ENCODE data around the gene CBFA2T2. TPM values are rescaled to one million over a fixed set of nuclear protein-coding genes. Genes with fewer than 3 reads are reported as not detected.
"Not testable (repeated sequence)": the region's sequence is repeated elsewhere in the genome, so short reads cannot be mapped to it uniquely, and the experiment has no call there.

Gene CBFA2T2
- total RNA-seq, 6 donors from 2014 or later, result 10.0 to 35.6 (median 16.2) TPM

DNA sequence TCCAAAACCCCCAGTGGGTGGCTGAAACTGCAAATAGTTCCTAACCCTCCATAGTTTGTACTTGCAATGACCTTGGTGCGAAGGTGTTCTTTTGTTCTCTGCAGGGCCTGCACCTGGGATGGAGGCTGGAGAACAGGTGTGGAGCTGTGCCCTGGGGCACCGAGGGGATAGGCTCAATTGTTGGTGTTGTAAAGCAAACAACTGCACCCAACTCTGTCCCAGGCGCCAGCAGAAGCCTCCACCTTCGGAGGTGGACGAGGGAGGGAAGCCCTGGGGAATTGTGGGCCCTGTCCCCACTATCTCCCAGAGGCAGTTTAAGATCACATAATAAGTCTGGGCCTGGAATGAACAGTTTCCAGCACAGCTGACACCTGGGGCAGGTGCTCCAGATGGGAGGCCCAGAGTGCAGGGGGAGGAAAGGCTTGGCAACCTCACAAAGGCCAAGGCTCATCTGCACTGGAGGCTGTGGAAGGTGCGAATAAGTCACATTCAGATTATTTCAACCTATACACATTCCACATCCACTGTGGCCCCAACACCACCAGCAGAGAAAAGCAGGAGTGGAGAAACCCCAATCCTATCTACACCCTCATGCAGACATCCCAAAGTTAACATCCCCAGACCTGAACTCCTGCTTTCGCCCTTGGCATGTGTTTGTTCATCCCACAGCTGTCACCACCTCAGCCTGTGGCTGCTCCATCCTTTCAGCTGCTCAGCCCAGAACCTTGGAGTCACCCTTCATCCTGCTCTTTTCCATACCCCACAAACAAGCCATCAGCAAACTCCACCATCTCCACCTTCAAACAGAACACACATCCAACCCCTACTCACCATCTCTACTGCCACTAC is 12.3 kb upstream of the CBFA2T2 start:
- Histone ChIP-seq H3K27ac (no peak overlapping the region), H3K27me3 (peaks cover 0 to 4% (median 0%) of the 10 kb centered on the region in 4 donors), H3K36me3 (no peaks in the 10 kb centered on the region), H3K9me3 (no peaks in the 10 kb centered on the region), H3K4me1 (peaks cover 0 to 6% (median 2%) of the 10 kb centered on the region in 4 donors), H3K4me3 (no peak overlapping the region)
- TF ChIP-seq, protein P1, sequence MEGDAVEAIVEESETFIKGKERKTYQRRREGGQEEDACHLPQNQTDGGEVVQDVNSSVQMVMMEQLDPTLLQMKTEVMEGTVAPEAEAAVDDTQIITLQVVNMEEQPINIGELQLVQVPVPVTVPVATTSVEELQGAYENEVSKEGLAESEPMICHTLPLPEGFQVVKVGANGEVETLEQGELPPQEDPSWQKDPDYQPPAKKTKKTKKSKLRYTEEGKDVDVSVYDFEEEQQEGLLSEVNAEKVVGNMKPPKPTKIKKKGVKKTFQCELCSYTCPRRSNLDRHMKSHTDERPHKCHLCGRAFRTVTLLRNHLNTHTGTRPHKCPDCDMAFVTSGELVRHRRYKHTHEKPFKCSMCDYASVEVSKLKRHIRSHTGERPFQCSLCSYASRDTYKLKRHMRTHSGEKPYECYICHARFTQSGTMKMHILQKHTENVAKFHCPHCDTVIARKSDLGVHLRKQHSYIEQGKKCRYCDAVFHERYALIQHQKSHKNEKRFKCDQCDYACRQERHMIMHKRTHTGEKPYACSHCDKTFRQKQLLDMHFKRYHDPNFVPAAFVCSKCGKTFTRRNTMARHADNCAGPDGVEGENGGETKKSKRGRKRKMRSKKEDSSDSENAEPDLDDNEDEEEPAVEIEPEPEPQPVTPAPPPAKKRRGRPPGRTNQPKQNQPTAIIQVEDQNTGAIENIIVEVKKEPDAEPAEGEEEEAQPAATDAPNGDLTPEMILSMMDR (IDR thresholded peaks at IDR 0.05), result no peak
- TF ChIP-seq POLR2A (IDR thresholded peaks at IDR 0.05) (no peak), EP300 (IDR thresholded peaks at IDR 0.05) (no peak), POLR2AphosphoS5 (IDR thresholded peaks at IDR 0.05) (no peak)
- 86% methylated on average over 5 to 7 of the region's 7 CpGs for WGBS, 2 donors
- DNase-seq (no peak), ATAC-seq (ENCODE audit: low FRiP score in 2 of 2) (no peak)

GRCh38 chr20:33480048-33480447 is 9.8 kb upstream of the CBFA2T2 start:
- Histone ChIP-seq H3K27ac (no peak overlapping the region), H3K27me3 (peaks cover 0 to 2% (median 0%) of the 10 kb centered on the region in 4 donors), H3K4me1 (peaks cover 0 to 6% (median 2%) of the 10 kb centered on the region in 4 donors), H3K4me3 (no peak overlapping the region), H3K36me3 (no peaks in the 10 kb centered on the region), H3K9me3 (no peaks in the 10 kb centered on the region)
- TF ChIP-seq POLR2AphosphoS5 (IDR thresholded peaks at IDR 0.05) (no peak), POLR2A (IDR thresholded peaks at IDR 0.05) (no peak), EP300 (IDR thresholded peaks at IDR 0.05) (no peak)
- TF ChIP-seq, protein P1 (IDR thresholded peaks at IDR 0.05), result no peak
- no peak for DNase-seq
- ATAC-seq (ENCODE audit: low FRiP score in 2 of 2), result no peak
- WGBS, 2 donors, result 91 to 95% methylated on average over 5 of the region's 5 CpGs

DNA sequence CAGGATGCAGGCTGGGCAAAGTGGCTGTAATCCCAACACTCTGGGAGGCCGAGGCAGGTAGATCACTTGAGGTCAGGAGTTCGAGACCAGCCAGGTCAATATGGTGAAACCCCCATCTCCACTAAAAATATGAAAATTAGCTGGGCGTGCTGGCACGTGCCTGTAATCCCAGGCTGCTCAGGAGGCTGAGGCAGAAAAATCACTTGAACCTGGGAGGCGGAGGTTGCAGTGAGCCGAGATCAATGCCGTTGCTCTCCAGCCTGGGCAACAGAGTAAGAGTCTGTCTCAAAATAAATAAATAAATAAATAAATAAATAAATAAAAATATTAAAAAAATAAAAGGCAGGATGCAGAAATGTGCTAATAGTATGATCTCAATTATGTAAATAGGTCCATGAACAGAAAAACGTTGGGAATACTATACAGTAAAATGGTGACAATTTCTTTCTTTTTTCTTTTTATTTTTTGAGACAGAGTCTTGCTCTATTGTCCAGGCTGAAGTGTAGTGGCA is 8.4 kb upstream of the CBFA2T2 start:
- Histone ChIP-seq H3K4me3 (no peak overlapping the region), H3K4me1 (no peaks in the 10 kb centered on the region), H3K27ac (no peak overlapping the region), H3K9me3 (no peaks in the 10 kb centered on the region), H3K27me3 (no peaks in the 10 kb centered on the region), H3K36me3 (no peaks in the 10 kb centered on the region)
- DNase-seq (no peak), ATAC-seq (ENCODE audit: low FRiP score in 2 of 2) (no peak)
- WGBS, 2 donors, result 94 to 98% methylated on average over 8 of the region's 8 CpGs
- TF ChIP-seq POLR2AphosphoS5 (IDR thresholded peaks at IDR 0.05) (no peak), POLR2A (IDR thresholded peaks at IDR 0.05) (no peak), EP300 (IDR thresholded peaks at IDR 0.05) (no peak)
- TF ChIP-seq, protein P1 (IDR thresholded peaks at IDR 0.05), result no peak

DNA sequence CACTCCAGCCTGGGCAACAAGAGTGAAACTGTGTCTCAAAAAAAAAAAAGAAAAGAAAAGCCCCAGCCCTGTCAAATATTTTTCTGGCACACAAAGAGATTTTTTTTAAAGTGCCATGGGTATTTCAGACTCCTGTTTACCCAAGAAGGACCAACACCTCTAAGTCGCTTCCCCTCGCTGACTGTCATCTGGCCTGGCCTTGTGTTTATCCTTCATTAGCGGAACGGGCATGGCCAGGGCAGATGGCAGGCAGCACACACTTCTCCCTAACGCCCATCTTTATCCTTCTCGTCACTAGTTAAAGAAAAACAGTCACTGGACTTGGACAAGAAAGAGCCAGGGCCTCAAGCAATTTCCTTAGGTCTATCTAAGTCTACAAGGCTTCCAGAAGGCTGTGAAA is 7.3 kb upstream of the CBFA2T2 start:
- Histone ChIP-seq H3K4me1 (no peaks in the 10 kb centered on the region), H3K27ac (no peak overlapping the region), H3K9me3 (no peaks in the 10 kb centered on the region), H3K36me3 (no peaks in the 10 kb centered on the region), H3K4me3 (no peak overlapping the region), H3K27me3 (no peaks in the 10 kb centered on the region)
- ATAC-seq (ENCODE audit: low FRiP score in 2 of 2), result no peak
- TF ChIP-seq POLR2AphosphoS5 (IDR thresholded peaks at IDR 0.05) (no peak), POLR2A (IDR thresholded peaks at IDR 0.05) (no peak), EP300 (IDR thresholded peaks at IDR 0.05) (no peak)
- TF ChIP-seq, protein P1 (IDR thresholded peaks at IDR 0.05), result no peak
- 78 to 81% methylated on average over 6 of the region's 6 CpGs for WGBS, 2 donors
- DNase-seq, result no peak

GRCh38 chr20:33483186-33483585 is 6.7 kb upstream of the CBFA2T2 start:
- not testable (repeated sequence) for H3K27ac ChIP-seq; H3K4me3 ChIP-seq; H3K9me3 ChIP-seq; H3K4me1 ChIP-seq; H3K36me3 ChIP-seq; DNase-seq; H3K27me3 ChIP-seq; ATAC-seq (ENCODE audit: low FRiP score in 2 of 2)
- 93 to 98% methylated on average over 5 of the region's 5 CpGs for WGBS, 2 donors

All from upper lobe of left lung (tissue), 6 donors.